ENCODE data around the gene RPS5. TPM values are rescaled to one million over a fixed set of nuclear protein-coding genes. Genes with fewer than 3 reads are reported as not detected.

The RPS5 gene
- total and polyA plus RNA-seq, 9 of the 15 experiments (the other 6 are each of a cell fraction or from before 2014, with no cell fraction given): 1,228 to 3,570 (median 2,484) TPM

GRCh38 chr19:58338825-58339558 is 48.1 kb upstream of the RPS5 start:
- Histone ChIP-seq H3K4me3 (no peak overlapping the region), H4K20me1 (replicated peaks; ENCODE audit: control insufficient read depth, insufficient read depth, low read length) (no peaks in the 10 kb centered on the region), H3K79me2 (ENCODE audit: control insufficient read depth, insufficient read depth, low read length) (no peaks in the 10 kb centered on the region), H3K36me3 (ENCODE audit: control insufficient read depth, insufficient read depth, low read length) (peaks cover 59% of the 10 kb centered on the region), H3K9ac (ENCODE audit: insufficient read depth in 1 of 2, low read depth in 2 of 2, low read length in 2 of 2) (no peak overlapping the region), H3K9me3 (replicated peaks; ENCODE audit: control insufficient read depth, insufficient read depth, low read depth, low read length) (peaks cover 2% of the 10 kb centered on the region; the same call in 1 of the 2 replicates), H3K4me2 (ENCODE audit: insufficient read depth, low read length) (no peak overlapping the region), H3K4me1 (replicated peaks in 1 of 2; ENCODE audit: control insufficient read depth in 2 of 2, insufficient read depth in 2 of 2, low read length in 2 of 2) (peaks cover 0 to 7% of the 10 kb centered on the region in 2 experiments; a peak in 1 of 5 replicates), H2AFZ (ENCODE audit: low read depth, low read length) (no peak overlapping the region), H3K27me3 (ENCODE audit: control insufficient read depth in 2 of 2, insufficient read depth in 2 of 2, low read length in 2 of 2) (no peaks in the 10 kb centered on the region), H3K27ac (ENCODE audit: extremely low read depth, low read depth, low read length) (no peak overlapping the region), H3K9me1 (ENCODE audit: control insufficient read depth, insufficient read depth, low read length) (no peaks in the 10 kb centered on the region)
- intact Hi-C loops (cut with micrococcal nuclease): no loop called here
- in situ Hi-C loops (cut with MboI): no loop called here
- ChIA-PET CTCF (ENCODE audit: low intra/inter-chr PET ratio) (no interaction called here), POLR2A (interaction anchor here (0.6 kb wide), 1 partner anchor 35 kb away, joined by 4 read pairs; no protein-coding TSS in a partner anchor)
- no TSS peak for BruUV-seq (replicated peaks)
- DNase-seq (ENCODE audit: extremely low read depth in 1 of 4, low spot score in 3 of 4) (peak in 2 of 4 experiments; percentile 27 to 37), ATAC-seq (peak; percentile 71), FAIRE-seq (no peak)
- WGBS (ENCODE audit: insufficient coverage, low coverage, missing lambda C conversion rate): 88% methylated on average over 30 of the region's 30 CpGs
- TF ChIP-seq MEIS2 (IDR thresholded peaks at IDR 0.05; ENCODE audit: partially characterized antibody) (peak; percentile 83), CTCF (IDR thresholded peaks at IDR 0.05 in 2 of 3, conservative IDR thresholded peaks at IDR 0.05 in 1 of 3; ENCODE audit: insufficient read depth in 2 of 3, low read depth in 1 of 3, low read length in 3 of 3) (peak in 2 of 3 experiments; percentile 23 to 31; a peak in 3 of 6 replicates), HDAC3 (IDR thresholded peaks at IDR 0.05; ENCODE audit: borderline replicate concordance, partially characterized antibody) (no peak), ZNF75A (CRISPR knock-in tag; IDR thresholded peaks at IDR 0.05) (peak; percentile 83), PKNOX1 (IDR thresholded peaks at IDR 0.05) (peak; percentile 51), ZBTB33 (CRISPR knock-in tag; IDR thresholded peaks at IDR 0.05) (peak; percentile 51; the same call in 1 of the 2 replicates)
